Cerebellar cortex (tissue), 1 donor: ENCODE measurements around the gene ZNF593.

Experiments
- DNase-seq: peaks from one replicate; pipeline ENCODE4 v3.0.0-alpha.2; 2015; ENCODE audit warnings: low spot score

ZNF593 gene

DNA sequence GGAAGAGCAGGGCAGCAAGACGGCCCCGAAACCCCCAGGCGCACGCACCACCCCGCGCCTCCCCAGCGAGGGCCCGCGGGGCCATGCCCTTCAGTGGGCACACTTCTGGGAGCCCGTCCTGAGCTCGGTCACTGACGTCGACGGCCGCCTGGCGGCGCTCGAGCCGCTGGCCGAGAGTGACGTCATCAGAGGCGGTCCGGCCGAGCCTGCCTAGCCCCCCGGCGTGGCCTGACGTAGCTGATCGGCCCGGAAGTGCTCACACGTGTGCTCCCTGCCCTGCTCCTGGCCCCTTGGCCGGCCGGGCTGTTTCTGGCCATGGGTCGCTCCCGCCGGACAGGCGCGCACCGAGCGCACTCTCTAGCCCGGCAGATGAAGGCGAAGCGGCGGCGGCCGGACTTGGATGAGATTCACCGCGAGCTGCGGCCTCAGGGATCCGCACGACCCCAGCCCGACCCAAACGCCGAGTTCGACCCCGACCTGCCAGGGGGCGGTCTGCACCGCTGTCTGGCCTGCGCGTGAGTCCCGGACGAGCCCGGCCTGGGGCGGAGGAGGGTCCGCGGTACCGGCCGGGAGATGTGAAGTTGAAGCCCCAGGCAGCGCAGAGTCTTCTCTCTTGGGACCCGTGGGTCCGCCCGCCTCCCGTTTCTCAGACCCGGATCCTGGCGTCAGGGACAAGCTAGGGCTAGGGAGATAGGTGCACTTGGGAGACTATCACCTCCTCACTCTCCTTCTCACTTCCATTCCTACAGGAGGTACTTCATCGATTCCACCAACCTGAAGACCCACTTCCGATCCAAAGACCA lies at the start of gene ZNF593:
TSS of gene ZNF593 (plus strand) at position 240 of the 803 bp plus-strand sequence. CDS start at position 316, 76 bp downstream.
- peak; percentile 91 for DNase-seq

DNA sequence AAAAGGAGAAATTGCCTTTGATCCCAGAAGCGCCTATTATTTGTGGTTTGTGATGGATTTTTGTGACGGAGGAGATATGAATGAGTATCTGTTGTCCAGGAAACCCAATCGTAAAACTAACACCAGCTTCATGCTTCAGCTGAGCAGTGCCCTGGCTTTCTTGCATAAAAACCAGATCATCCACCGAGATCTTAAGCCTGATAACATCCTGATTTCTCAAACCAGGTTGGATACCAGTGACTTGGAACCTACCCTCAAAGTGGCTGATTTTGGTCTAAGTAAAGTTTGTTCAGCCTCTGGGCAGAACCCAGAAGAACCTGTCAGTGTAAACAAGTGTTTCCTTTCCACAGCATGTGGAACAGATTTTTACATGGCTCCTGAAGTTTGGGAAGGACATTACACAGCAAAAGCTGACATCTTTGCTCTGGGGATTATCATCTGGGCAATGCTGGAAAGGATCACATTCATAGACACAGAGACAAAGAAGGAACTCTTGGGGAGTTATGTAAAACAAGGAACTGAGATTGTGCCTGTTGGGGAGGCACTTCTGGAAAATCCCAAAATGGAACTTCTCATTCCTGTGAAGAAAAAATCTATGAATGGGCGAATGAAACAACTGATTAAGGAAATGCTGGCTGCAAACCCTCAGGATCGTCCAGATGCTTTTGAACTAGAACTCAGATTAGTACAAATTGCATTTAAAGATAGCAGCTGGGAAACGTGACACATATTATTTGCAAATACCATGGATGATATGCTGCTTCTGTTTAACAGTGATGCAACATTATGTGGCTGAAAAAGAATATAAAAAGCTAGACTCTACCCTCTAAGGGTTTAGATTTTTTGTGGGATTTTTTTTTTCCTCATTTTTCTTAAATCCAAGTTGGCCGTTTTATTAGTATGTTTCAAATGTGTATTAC lies 47.6 kb upstream of the ZNF593 start:
- no peak for DNase-seq

DNA sequence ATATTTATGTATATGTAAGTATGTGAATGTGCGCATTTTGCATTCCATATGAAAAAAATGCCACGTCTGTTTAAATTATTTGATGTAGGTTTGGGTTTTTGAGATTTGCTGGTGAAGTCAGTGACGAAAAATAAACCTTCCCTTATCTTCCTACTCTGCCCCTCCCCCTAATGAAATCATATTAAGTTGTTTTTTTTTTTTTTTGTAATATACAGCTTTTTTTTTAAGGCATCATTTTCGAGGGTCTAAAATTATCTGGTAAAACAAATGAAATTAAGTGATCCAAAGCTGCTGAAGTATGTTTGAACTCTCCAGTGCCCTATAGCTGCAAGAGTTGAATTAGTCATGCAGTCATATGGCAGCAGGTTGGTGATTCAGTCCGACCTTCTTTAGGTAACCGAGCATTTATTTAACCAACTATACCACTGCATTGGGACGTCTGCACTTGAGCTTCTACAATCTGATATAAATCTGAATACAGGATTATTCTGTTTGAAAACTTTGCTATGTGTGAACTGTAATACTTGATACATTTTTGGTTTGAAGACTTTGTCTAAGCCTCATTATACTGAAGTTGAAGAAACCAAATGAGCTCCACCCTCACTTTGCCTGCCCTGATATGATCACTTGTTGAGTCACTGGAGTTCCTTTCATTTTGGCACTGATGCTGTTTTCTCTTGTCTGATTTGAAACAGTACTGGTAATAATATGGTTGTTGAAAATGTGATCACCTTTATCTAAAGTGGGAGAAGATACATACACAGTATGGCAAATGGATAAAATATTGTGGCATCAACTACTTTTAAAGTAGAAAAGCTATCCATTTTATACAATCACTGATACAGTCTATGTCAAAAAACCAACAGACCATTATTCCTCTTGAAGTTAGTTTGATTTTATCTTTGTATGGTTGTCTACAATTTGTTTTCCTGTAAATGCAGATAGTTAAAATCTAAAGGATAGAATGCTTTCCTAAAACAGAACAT lies 46.4 kb upstream of the ZNF593 start:
- DNase-seq: no peak

DNA sequence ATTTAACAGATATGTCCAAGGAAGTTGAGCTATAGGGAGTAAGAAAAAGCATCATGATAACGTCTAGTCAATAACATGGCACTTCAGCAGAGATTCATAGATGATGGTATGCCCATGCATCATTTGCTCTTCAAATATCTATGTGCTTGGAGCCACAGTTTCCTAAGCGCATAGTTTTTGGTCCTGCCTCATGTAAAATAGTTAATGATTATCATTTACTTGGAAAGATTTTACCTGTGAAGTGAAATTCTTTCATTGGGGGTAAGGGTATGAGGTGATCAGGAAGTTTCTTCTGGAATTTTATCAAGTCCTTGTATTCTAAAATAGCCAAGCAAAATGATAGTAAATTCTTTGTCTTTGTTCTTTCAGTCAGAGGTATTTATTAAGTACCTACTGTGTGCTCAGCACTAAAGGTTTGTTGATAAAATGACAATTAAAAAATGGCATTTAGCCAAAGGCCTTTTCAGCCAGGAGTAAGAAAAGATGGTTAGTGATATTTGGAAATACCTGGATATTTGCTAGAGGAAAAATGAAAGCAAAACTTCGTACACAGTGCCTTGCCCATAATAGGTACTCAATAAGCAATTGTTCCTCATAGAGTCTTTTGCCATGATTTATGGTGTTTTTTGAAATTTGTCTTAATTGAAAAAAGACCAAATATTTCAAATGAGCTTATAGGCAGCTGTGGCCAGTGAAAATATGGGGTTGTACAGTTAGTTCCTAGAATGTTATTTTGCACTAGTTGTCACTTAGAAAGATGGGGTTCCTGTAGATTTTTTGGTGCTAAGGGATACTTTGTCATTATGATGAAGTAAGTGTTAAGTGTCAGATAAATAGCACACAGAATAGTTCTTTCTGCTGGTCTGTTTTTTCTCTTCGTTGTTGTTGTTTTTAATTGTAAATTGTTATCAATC lies 45.0 kb upstream of the ZNF593 start:
- DNase-seq: no peak

DNA sequence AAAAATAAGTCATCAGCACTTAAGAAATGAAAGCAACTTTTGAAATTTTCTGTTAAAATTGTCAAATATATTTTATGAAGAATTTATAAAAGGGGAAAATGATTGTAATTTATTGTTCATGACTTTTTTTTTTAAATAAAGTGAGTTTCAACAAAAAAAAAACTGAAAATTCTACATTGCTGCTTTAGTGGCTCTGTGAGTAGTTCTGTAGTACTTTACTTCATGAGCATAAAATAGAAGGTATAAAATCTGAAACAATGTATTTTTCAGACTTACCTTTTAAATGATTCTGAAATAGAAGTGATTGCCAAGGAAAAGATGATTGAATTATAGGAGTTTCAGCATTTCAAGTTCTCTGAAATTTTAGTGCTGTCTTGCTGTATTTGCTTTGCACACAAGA lies 44.3 kb upstream of the ZNF593 start:
- no peak for DNase-seq

DNA sequence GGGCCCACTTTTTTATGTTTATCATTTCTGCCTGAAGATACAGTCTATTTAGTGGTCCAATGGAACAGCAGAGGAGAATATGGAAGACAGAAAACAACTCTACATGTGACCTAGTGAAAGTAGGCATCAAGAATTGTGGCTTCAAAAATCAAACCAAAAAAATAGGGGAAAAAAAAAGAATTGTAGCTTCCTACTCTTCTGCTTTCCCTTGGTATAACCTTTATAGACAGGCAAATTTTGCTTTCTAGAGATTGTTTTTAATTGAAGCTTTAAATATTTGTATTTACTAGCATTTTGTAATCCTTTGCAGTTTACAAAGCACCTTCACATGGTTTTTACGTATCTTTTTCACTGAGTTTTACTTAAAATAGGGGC lies 43.8 kb upstream of the ZNF593 start:
- no peak for DNase-seq

DNA sequence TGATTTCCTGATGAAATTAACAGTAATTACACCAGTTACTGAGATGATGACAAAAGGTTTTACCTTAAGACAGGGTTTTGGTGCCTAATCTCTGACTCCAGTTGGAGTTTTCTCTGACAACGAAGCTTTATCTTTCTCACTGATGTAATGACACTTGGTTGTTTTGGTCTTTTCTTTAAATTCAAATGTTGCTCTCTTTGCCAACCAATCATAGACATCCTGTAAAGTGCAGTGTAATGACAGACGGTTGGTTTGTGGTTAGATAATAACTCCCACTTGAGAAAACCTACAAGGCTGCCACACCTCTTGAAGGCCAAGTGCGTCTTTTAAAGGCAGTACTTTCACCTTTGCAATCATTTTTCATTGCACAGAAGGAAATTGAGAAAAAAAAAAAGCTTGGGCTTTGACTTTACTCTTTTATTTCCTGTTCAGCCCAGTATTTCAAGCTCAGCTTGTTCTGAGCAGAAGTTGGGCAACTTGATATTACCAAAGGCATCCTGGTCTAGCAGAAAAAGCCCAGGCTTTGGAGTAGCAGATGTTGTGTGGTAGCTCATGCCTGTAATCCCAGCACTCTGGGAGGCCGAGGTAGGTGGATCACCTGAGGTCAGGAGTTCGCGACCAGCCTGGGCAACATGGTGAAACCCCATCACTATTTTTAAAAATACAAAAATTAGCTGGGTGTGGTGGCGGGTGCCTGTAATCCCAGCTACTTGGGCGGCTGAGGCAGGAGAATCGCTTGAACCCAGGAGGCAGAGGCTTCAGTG lies 43.2 kb upstream of the ZNF593 start:
- no peak for DNase-seq

DNA sequence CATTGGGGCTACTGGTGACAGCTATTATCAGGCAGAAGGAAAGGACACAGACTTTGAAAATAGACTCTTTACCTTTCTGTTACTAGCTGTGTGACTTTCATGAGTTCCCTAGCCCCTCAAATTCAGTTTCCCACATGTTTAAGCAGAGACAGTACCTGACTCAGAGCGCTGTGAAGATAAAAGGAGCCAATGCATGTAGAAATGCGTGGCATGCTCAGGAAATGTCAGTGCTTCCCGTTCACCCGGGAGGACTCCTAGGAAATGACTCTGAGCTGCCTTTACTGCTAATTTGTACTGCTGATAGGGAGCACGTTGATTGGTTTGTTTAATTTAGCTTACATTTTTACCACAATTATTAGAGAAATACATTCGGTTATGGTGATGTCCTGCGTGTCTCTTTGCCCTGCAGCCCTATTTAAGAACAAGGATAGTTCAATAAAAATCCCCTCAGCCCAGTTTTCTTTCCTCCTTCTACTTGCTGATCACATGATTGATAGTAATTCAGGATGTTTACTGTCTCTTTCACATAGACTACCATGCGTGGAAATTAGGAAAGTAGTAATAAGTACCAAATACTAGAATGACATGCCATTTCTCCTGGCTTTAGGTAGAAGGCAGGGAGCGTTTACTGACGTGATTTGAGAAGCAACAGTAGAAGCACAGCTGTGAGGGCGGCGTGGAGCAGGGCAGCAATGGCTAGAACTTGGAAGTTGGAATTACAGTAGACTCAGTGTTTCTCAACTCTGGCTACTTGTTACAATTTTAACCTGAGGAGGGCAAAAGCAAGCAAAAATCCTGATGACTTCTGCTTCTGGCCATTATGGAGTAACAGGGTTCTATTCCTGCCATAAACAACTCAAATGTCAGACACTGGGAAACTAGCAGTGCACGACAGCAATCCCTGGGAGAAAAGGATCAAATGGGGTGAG lies 42.2 kb upstream of the ZNF593 start:
- no peak for DNase-seq

DNA sequence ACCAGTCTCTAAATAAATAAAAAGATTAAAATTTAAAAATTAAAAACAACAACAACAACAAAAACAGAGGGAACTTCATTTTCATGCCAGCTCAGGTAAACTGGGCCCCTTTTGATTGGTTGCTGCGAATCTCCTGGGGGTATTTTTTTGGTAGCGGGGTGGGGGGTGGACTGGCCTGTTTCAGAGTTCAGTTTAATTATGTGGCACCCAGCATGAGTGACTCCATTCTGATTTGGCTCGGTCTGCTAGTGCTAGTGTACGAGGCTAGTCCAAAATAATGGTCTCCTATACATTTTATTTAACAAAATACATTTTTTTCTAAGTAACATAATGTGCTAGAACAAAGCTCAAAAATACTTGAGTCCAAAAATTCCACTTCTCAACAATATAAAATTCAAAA lies 39.9 kb upstream of the ZNF593 start:
- DNase-seq: no peak

DNA sequence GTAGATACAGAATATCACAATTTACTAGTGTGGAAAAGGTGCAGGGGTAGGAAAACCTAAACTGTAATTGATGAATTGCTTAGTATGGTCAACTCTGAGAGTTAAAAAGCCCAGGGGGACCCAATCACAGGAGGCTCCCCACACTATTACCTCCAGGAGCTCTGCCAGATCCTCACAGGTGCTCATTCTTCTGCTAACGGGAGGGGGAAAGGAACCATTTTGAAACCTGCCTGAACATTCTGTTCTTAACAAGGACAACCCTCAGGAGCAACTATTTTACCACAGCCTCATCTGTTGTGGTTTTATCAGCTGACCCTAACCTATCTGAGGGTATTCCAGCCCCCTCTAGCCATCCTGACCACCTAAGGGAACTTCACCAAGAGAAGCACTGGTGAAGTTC lies 39.0 kb upstream of the ZNF593 start:
- no peak for DNase-seq

DNA sequence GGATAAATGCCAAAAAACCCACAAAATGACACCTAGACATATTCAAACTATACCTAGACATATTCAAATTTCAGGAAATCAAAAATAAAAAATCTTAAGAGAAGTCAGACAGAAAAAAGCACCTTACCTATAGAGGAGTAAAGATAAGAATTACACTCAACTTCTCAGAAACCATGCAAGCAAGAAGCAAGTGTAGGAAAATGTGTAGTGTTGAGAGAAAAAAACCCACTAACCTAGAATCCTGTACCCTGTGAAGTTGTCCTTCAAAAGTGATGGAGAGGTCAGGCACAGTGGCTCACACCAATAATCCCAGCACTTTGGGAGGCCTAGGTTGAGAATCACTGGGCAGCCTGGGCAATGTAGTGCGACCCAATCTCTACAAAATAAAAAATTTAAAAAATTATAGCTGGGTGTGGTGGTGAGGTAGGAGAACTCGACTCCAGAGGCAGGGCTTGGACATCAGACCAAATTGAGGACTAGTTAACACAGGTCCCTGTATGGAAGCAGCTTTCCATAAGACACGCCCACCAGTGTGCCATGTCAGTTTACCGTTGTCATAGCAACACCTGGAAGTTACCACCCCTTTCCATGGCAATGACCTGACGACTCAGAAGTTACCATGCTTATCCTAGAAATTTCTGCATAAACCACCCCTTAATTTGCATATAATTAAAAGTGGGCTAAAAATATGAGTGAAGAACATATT lies 37.4 kb upstream of the ZNF593 start:
- DNase-seq: no peak

DNA sequence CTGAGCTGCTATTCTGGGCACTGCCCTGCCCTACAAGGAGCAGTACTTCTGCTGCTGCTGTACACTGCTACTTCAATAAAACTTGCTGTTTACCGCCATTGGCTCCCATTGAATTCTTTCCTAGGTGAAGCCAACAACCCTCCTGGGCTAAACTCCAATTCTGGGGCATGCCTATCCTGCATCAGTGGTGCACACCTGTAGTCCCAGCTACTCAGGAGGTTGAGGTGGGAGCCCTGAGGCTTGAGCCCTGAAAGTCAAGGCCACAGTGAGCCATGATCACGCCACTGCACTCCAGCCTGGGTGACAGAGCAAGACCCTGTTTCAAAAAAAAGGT lies 36.9 kb upstream of the ZNF593 start:
- no peak for DNase-seq

DNA sequence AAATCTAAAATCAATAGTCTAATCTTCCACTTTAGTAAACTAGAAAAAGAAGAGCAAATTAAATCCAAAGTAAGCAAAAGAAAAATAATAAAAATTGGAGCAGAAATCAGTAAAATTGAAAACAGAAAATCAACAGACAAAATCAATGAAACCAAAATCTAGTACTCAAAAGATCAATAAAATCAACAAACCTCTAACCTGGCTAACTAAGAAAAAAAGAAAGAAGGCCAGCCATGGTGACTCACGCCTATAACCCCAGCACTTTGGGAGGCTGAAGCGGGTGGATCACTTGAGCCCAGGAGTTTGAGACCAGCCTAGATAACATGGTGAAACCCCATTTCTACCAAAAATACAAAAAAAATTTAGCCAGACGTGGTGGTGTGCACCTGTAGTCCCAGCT lies 35.2 kb upstream of the ZNF593 start:
- DNase-seq: no peak

DNA sequence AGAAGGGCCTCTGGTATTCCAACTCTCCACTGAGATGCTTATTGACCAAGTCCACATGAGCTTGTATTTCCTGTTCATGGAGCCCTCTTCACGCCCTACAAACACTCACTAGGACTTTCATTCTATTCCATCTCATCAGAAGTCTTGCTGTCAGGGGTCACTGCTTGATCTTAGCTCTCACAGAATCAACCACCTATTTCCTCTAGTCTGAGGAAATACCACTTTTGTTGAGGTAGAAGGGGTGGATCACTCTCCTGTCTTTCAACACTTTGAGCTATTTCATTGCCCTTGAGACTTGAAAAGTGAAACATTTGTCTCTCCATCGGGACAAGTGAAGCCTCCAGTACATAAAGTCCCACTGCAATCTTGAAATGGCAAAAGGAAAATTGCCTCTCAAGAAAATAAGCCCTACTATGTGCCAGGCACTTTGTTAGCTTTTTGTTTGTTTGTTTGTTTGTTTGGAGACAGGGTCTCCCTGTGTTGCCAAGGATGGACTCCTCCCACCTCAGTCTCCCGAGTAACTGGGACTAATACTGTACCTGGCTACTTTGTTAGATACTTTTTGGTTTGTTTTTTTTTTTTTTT lies 30.6 kb upstream of the ZNF593 start:
- DNase-seq: no peak

DNA sequence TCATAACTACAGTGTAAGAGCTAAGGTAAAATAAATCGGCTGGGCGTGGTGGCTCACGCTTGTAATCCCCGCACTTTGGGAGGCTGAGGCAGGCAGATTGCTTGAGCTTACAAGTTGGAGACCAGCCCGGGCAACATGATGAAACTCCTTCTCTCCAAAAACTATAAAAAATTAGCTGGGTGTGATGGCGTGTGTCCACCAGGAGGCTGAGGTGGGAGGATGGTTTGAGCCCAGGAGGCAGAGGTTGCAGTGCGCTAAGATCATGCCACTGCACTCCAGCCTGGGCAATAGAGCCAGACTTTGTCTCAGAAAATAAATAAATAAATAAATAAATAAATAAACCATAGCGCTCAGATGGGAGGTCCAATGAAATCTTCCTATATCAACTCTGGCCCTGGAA lies 27.5 kb upstream of the ZNF593 start:
- DNase-seq: no peak

DNA sequence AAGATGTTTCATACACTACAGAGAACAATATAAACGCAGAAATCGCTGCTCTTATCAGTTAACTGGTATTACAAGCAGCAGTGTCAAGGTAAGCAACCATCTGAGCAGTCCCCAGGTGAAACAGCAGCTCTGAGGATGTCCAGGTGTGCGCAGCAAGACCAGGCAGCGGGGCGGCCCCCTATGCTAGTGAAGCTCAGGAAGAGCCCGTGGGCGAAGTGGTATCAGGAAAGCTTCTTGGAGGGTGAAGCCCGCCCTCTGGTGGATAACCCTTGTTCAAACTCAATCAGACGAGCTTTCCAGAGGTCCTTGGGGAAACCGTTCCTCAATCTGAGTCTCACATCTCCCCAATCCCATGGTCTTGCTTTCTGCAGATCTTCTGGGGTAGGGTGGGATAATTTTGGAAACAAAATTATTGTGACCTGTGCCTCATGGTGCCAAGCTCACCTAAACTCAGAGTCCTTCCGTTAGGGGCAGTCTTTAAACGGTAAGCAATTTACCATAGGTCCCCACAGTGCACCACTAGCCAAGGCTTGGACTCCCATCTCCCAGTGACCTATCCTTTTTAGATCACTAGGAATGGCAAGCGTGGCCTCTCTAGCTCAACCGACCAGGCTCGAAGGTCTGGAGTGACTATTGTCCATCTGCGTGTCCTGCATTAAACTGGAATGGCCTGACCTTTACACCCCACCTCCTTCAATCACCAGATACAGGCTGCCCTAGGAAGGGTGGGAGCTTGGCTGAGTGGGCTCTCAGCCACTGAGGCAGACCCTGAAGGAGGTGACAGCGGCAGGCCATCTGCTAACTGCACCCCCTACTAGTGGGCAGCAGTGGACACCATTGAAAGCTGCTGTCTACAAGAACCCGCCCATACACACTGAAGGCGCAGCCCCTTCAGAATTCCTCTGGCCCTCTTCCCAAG lies 24.4 kb upstream of the ZNF593 start:
- DNase-seq: peak; percentile 92

DNA sequence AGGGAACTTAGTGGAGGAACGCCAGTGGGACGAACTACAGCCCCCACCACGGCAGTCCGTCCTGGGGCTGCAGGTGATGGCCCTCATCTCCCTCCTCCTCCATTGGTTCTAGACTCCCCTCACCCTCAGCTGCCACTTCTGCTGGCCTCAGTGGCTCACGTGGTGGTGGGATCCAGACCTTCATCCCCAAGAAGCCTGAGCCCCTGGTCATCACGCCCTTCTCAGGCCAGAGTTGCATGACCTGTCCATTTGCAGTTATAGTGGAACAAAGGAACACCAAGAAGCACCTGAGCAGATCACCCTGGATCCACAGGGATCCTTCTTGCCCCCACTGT lies 23.8 kb upstream of the ZNF593 start:
- no peak for DNase-seq
